ENCODE measurements around the gene POLRMT. TPM values are rescaled to one million over a fixed set of nuclear protein-coding genes. Genes with fewer than 3 reads are reported as not detected.
A peak's percentile ranks its signal among the peaks of the same experiment; 100 is the strongest.

Gene POLRMT
- total RNA-seq, 4 donors from 2014 or later = 43.9 to 83.4 (median 73.8) TPM

GRCh38 chr19:611481-611868, 21.9 kb downstream of the POLRMT start:
- ATAC-seq (no peak), DNase-seq (no peak)
- intact Hi-C loops (cut with DNase I; ENCODE audit: low total_unique reads) (no loop called here), in situ Hi-C loops (cut with MboI; ENCODE audit: low sequenced_read_pairs in 4 of 4) (no loop called here)
- no peaks in the 10 kb centered on the region for H3K36me3 ChIP-seq
- no peaks in the 10 kb centered on the region for H3K4me1 ChIP-seq
- peak overlapping the region; percentile 4 to 68 (median 58) for H3K27ac ChIP-seq
- peaks cover 3 to 12% (median 8%) of the 10 kb centered on the region in 3 donors for H3K27me3 ChIP-seq
- H3K4me3 ChIP-seq = no peak overlapping the region
- no peaks in the 10 kb centered on the region for H3K9me3 ChIP-seq
- no peak for TF ChIP-seq POLR2A (IDR thresholded peaks at IDR 0.05)
- no peak for TF ChIP-seq CTCF (IDR thresholded peaks at IDR 0.05 in 4 of 5, conservative IDR thresholded peaks at IDR 0.05 in 1 of 5)

GRCh38 chr19:610801-611480, 22.4 kb downstream of the POLRMT start:
- DNase-seq = no peak
- H3K27me3 ChIP-seq = peaks cover 3 to 12% (median 8%) of the 10 kb centered on the region in 3 donors
- TF ChIP-seq POLR2A (IDR thresholded peaks at IDR 0.05) (no peak), CTCF (IDR thresholded peaks at IDR 0.05 in 4 of 5, conservative IDR thresholded peaks at IDR 0.05 in 1 of 5) (no peak)
- H3K9me3 ChIP-seq = no peaks in the 10 kb centered on the region
- peak overlapping the region in 2 of 4 donors; percentile 8 to 17 for H3K4me3 ChIP-seq
- H3K36me3 ChIP-seq = no peaks in the 10 kb centered on the region
- H3K4me1 ChIP-seq = no peaks in the 10 kb centered on the region
- ATAC-seq = peak in 1 of 2 donors; percentile 40
- H3K27ac ChIP-seq = peak overlapping the region; percentile 41 to 68 (median 58)
- in situ Hi-C loops (cut with MboI; ENCODE audit: low sequenced_read_pairs in 4 of 4) = no loop called here
- intact Hi-C loops (cut with DNase I; ENCODE audit: low total_unique reads) = no loop called here

GRCh38 chr19:610071-610800, 23.1 kb downstream of the POLRMT start:
- H3K36me3 ChIP-seq = no peaks in the 10 kb centered on the region
- no peak for DNase-seq
- no peak for ATAC-seq
- H3K27ac ChIP-seq = peak overlapping the region; percentile 41 to 68 (median 58)
- peaks cover 3 to 12% (median 8%) of the 10 kb centered on the region in 3 donors for H3K27me3 ChIP-seq
- in situ Hi-C loops (cut with MboI; ENCODE audit: low sequenced_read_pairs in 4 of 4) = no loop called here
- intact Hi-C loops (cut with DNase I; ENCODE audit: low total_unique reads) = no loop called here
- TF ChIP-seq CTCF (IDR thresholded peaks at IDR 0.05 in 4 of 5, conservative IDR thresholded peaks at IDR 0.05 in 1 of 5) = no peak
- no peaks in the 10 kb centered on the region for H3K9me3 ChIP-seq
- peak overlapping the region in 2 of 4 donors; percentile 8 to 17 for H3K4me3 ChIP-seq
- H3K4me1 ChIP-seq = no peaks in the 10 kb centered on the region

- H3K36me3 ChIP-seq = no peaks in the 10 kb centered on the region
- ATAC-seq = no peak
These were observed 24.4 kb downstream of the POLRMT start for GRCh38 chr19:609004-609346.

More at GRCh38 chr19:609004-609346, 24.4 kb downstream of the POLRMT start:
- in situ Hi-C loops (cut with MboI; ENCODE audit: low sequenced_read_pairs in 4 of 4) = no loop called here
- Histone ChIP-seq H3K4me1 (no peaks in the 10 kb centered on the region), H3K4me3 (no peak overlapping the region), H3K9me3 (no peaks in the 10 kb centered on the region), H3K27me3 (peaks cover 3 to 12% (median 8%) of the 10 kb centered on the region in 3 donors), H3K27ac (no peak overlapping the region)
- intact Hi-C loops (cut with DNase I; ENCODE audit: low total_unique reads) = no loop called here
- no peak for DNase-seq
- TF ChIP-seq POLR2A (IDR thresholded peaks at IDR 0.05) (no peak), CTCF (IDR thresholded peaks at IDR 0.05 in 4 of 5, conservative IDR thresholded peaks at IDR 0.05 in 1 of 5) (no peak)
